Small intestine (tissue), 7 donors: ENCODE measurements around the gene P2RY11. TPM values are rescaled to one million over a fixed set of nuclear protein-coding genes. Genes with fewer than 3 reads are reported as not detected.

Experiments
- DNase-seq, 2 donors: peaks; one replicate each; pipeline versions ENCODE4 v3.0.0 to v3.0.0-alpha.2; 2013
- FAIRE-seq: peaks from 2 replicates; lab custom pipeline; 2012; peaks lifted over from hg19 to GRCh38; lab: Jason Lieb, UNC
- H3K27ac ChIP-seq, 3 donors: one replicate each; pipeline ENCODE4 v1.5.1; 2013; ENCODE audit warnings: low read length in 2 of 3, mild to moderate bottlenecking in 2 of 3, control low read depth in 1 of 3, inconsistent platforms in 1 of 3, low read depth in 1 of 3, moderate library complexity in 1 of 3
- H3K27me3 ChIP-seq, 3 donors: one replicate each; pipeline ENCODE4 v1.6.1; 2013; ENCODE audit warnings: low read length in 3 of 3, inconsistent platforms in 1 of 3; ENCODE audit not compliant: control insufficient read depth in 3 of 3, insufficient read depth in 3 of 3
- H3K36me3 ChIP-seq, 3 donors: one replicate each; pipeline ENCODE4 v1.6.1; 2013; ENCODE audit warnings: low read length in 3 of 3, inconsistent platforms in 1 of 3, low read depth in 1 of 3, mild to moderate bottlenecking in 1 of 3, moderate library complexity in 1 of 3; ENCODE audit not compliant: control insufficient read depth in 3 of 3, insufficient read depth in 2 of 3
- H3K4me1 ChIP-seq, 3 donors: one replicate each; pipeline ENCODE4 v1.6.1; 2013; ENCODE audit warnings: low read length in 2 of 3, inconsistent platforms in 1 of 3, low read depth in 1 of 3, mild to moderate bottlenecking in 1 of 3, moderate library complexity in 1 of 3; ENCODE audit not compliant: control insufficient read depth in 3 of 3, insufficient read depth in 2 of 3
- H3K4me3 ChIP-seq, 3 donors: one replicate each; pipeline ENCODE4 v1.5.1; 2013; ENCODE audit warnings: low read length in 3 of 3, control low read depth in 1 of 3, inconsistent platforms in 1 of 3, low read depth in 1 of 3, mild to moderate bottlenecking in 1 of 3, moderate library complexity in 1 of 3
- H3K9me3 ChIP-seq, 2 donors: one replicate each; pipeline ENCODE4 v1.6.1; 2013; ENCODE audit warnings: low read depth in 1 of 2, low read length in 1 of 2; ENCODE audit not compliant: control insufficient read depth in 2 of 2, insufficient read depth in 1 of 2
- WGBS, 3 donors: extraction: QIAGEN DNeasy Blood & Tissue Kit; methylation state at CpG; one replicate each; pipeline ENCODE4 v1.1.7; 2013; 5-methylcytosine and 5-hydroxymethylcytosine counted together
- polyA plus RNA-seq, 4 donors: library from polyadenylated mRNA; stranded (reverse) in 3 of 4; unstranded in 1 of 4; fragments of 200-250 nt in 3 of 4; fragments of 120-200 nt in 1 of 4; gene quantifications; one replicate each; pipeline versions ENCODE4 v1.2.1 to v1.2.3, GENCODE V29; 2013
- donor health status: healthy with polysubstance abuse.
- donor health status: control.
- donor health status: control.
- donor health status: Bipolar disorder and iron deficiency.
- donor health status: healthy.

P2RY11 gene
- polyA plus RNA-seq, 4 donors = 3.8 to 14.6 (median 9.9) TPM

- Histone ChIP-seq H3K27me3 (no peaks in the 10 kb centered on the region), H3K4me3 (peak overlapping the region in 2 of 3 donors; percentile 78 to 83), H3K36me3 (peaks cover 4 to 50% (median 13%) of the 10 kb centered on the region in 3 donors), H3K4me1 (peaks cover 0 to 4% (median 3%) of the 10 kb centered on the region in 3 donors), H3K27ac (no peak overlapping the region), H3K9me3 (no peaks in the 10 kb centered on the region)
- DNase-seq (no peak), FAIRE-seq (no peak)
- WGBS, 3 donors = 59 to 65% (median 64%) methylated on average over 10 of the region's 10 CpGs
Observed at GRCh38 chr19:10107254-10107653, 4.2 kb upstream of the P2RY11 start.

- DNase-seq = no peak
- H3K9me3 ChIP-seq = no peaks in the 10 kb centered on the region
- peaks cover 2 to 4% (median 3%) of the 10 kb centered on the region in 3 donors for H3K4me1 ChIP-seq
- peaks cover 4 to 52% (median 13%) of the 10 kb centered on the region in 3 donors for H3K36me3 ChIP-seq
- no peak overlapping the region for H3K27ac ChIP-seq
- WGBS, 3 donors = 80 to 92% (median 87%) methylated on average over 14 of the region's 14 CpGs
- H3K27me3 ChIP-seq = no peaks in the 10 kb centered on the region
- FAIRE-seq = no peak
- no peak overlapping the region for H3K4me3 ChIP-seq
Observed at GRCh38 chr19:10107817-10108367, 3.6 kb upstream of the P2RY11 start.

GRCh38 chr19:10109528-10109927, 2.0 kb upstream of the P2RY11 start:
- no peak overlapping the region for H3K4me3 ChIP-seq
- H3K27me3 ChIP-seq = no peaks in the 10 kb centered on the region
- H3K9me3 ChIP-seq = no peaks in the 10 kb centered on the region
- DNase-seq = no peak
- 80 to 92% (median 90%) methylated on average over 14 of the region's 14 CpGs for WGBS, 3 donors
- H3K27ac ChIP-seq = no peak overlapping the region
- H3K36me3 ChIP-seq = peaks cover 5 to 66% (median 18%) of the 10 kb centered on the region in 3 donors
- no peak for FAIRE-seq
- peaks cover 3 to 11% (median 4%) of the 10 kb centered on the region in 3 donors for H3K4me1 ChIP-seq

- Histone ChIP-seq H3K9me3 (no peaks in the 10 kb centered on the region), H3K4me1 (peaks cover 3 to 11% (median 4%) of the 10 kb centered on the region in 3 donors), H3K36me3 (peaks cover 7 to 74% (median 19%) of the 10 kb centered on the region in 3 donors), H3K27me3 (no peaks in the 10 kb centered on the region), H3K4me3 (no peak overlapping the region), H3K27ac (peak overlapping the region in 1 of 3 donors; percentile 2)
- no peak for DNase-seq
- FAIRE-seq = no peak
- WGBS, 3 donors = 80 to 92% (median 91%) methylated on average over 41 to 44 of the region's 44 CpGs
Observed at GRCh38 chr19:10110076-10110971, 1.2 kb upstream of the P2RY11 start.

- peak overlapping the region in 1 of 3 donors; percentile 2 for H3K27ac ChIP-seq
- DNase-seq (no peak), FAIRE-seq (no peak)
- H3K9me3 ChIP-seq = no peaks in the 10 kb centered on the region
- peaks cover 3 to 11% (median 4%) of the 10 kb centered on the region in 3 donors for H3K4me1 ChIP-seq
- H3K27me3 ChIP-seq = no peaks in the 10 kb centered on the region
- WGBS, 3 donors = 79 to 92% (median 87%) methylated on average over 19 of the region's 19 CpGs
- no peak overlapping the region for H3K4me3 ChIP-seq
- peaks cover 7 to 80% (median 24%) of the 10 kb centered on the region in 3 donors for H3K36me3 ChIP-seq
Observed at GRCh38 chr19:10110972-10111317, 548 bp upstream of the P2RY11 start.

- H3K27me3 ChIP-seq = no peaks in the 10 kb centered on the region
- no peak for DNase-seq
- H3K4me3 ChIP-seq = peak overlapping the region in 1 of 3 donors; percentile 17
- H3K27ac ChIP-seq = peak overlapping the region in 2 of 3 donors; percentile 0 to 42
- FAIRE-seq = no peak
- peaks cover under 1 to 11% (median 2%) of the 10 kb centered on the region in 3 donors for H3K4me1 ChIP-seq
- peaks cover 19 to 93% (median 29%) of the 10 kb centered on the region in 3 donors for H3K36me3 ChIP-seq
- 40 to 47% (median 46%) methylated on average over 23 of the region's 23 CpGs for WGBS, 3 donors
- no peaks in the 10 kb centered on the region for H3K9me3 ChIP-seq
Observed at GRCh38 chr19:10112037-10112761, 706 bp downstream of the P2RY11 start.

- Histone ChIP-seq H3K27ac (peak overlapping the region in 2 of 3 donors; percentile 42 to 47), H3K9me3 (no peaks in the 10 kb centered on the region), H3K27me3 (no peaks in the 10 kb centered on the region), H3K4me1 (peaks cover 0 to 11% (median 0%) of the 10 kb centered on the region in 3 donors), H3K4me3 (peak overlapping the region in 1 of 3 donors; percentile 17), H3K36me3 (peaks cover 16 to 93% (median 27%) of the 10 kb centered on the region in 3 donors)
- WGBS, 3 donors = 10 to 19% (median 17%) methylated on average over 24 to 25 of the region's 25 CpGs
- FAIRE-seq (no peak), DNase-seq (peak; percentile 60 to 69)
Observed at GRCh38 chr19:10112895-10113591, 1.6 kb downstream of the P2RY11 start.
